M059J (cell line): ENCODE measurements around the gene CLSTN3. TPM values are rescaled to one million over a fixed set of nuclear protein-coding genes. Genes with fewer than 3 reads are reported as not detected.

Experiments
- DNase-seq: peaks from one replicate; pipeline ENCODE4 v3.0.0-alpha.2; 2012; ENCODE audit warnings: low read depth
- total RNA-seq: library from RNA; depleted of rRNA; stranded (reverse); fragments of >200 nt; shearing (Covaris generic); gene quantifications from 2 replicates; pipeline ENCODE4 v1.2.3, GENCODE V29; 2014; rRNA removed

CLSTN3 gene
- total RNA-seq, 1 experiment from 2014 or later, result 29.7 TPM

GRCh38 chr12:7188562-7189397 lies 58.6 kb downstream of the CLSTN3 start:
- peak; percentile 79 for DNase-seq

GRCh38 chr12:7189398-7190267 lies 59.5 kb downstream of the CLSTN3 start, which contains the start of gene PEX5:
PEX5 (plus strand) TSS chr12:7189686; CDS start chr12:7190378, 692 bp downstream.
- peak; percentile 90 for DNase-seq

- peak; percentile 19 for DNase-seq
These were observed 60.3 kb downstream of the CLSTN3 start for GRCh38 chr12:7190268-7191055.

GRCh38 chr12:7193674-7194073 lies 63.5 kb downstream of the CLSTN3 start:
- no peak for DNase-seq

GRCh38 chr12:7197841-7198240 lies 67.7 kb downstream of the CLSTN3 start:
- no peak for DNase-seq

GRCh38 chr12:7203109-7203508 lies 72.9 kb downstream of the CLSTN3 start:
- no peak for DNase-seq

- no peak for DNase-seq
These were observed 74.9 kb downstream of the CLSTN3 start for GRCh38 chr12:7205091-7205490.

GRCh38 chr12:7206691-7207090 lies 76.5 kb downstream of the CLSTN3 start:
- no peak for DNase-seq

GRCh38 chr12:7207866-7208625 lies 77.9 kb downstream of the CLSTN3 start:
- DNase-seq, result no peak

Other genes starting within 250 kb of the CLSTN3 start
- 3.6 and 11.0 TPM in 2 replicates for gene LRRC23, start 225.5 kb upstream of the CLSTN3 start, total RNA-seq
- 29.1 and 30.0 TPM in 2 replicates for gene ENO2, start 215.8 kb upstream of the CLSTN3 start, total RNA-seq
- 3.9 and 25.0 TPM in 2 replicates for gene ATN1, start 202.4 kb upstream of the CLSTN3 start, total RNA-seq
- gene RNU7-1, start 186.6 kb upstream of the CLSTN3 start, total RNA-seq, result not detected in 2 replicates
- gene C12orf57, start 186.3 kb upstream of the CLSTN3 start, total RNA-seq, result 192 and 242 TPM in 2 replicates
- 0.39 and 0.98 TPM in 2 replicates for gene PTPN6, start 179.0 kb upstream of the CLSTN3 start, total RNA-seq
- 203 and 222 TPM in 2 replicates for gene PHB2, start 159.7 kb upstream of the CLSTN3 start, total RNA-seq
- gene EMG1, start 159.5 kb upstream of the CLSTN3 start, total RNA-seq, result 42.9 and 52.9 TPM in 2 replicates
- gene LPCAT3, start 111.9 kb upstream of the CLSTN3 start, total RNA-seq, result 26.1 and 26.7 TPM in 2 replicates
- gene C1S, start 69.7 kb upstream of the CLSTN3 start, total RNA-seq, result 59.0 and 68.3 TPM in 2 replicates
- 88.8 and 112 TPM in 2 replicates for gene C1R, start 37.9 kb upstream of the CLSTN3 start, total RNA-seq
- gene C1RL, start 21.2 kb upstream of the CLSTN3 start, total RNA-seq, result 14.3 and 22.1 TPM in 2 replicates
- gene RBP5, start 1.5 kb upstream of the CLSTN3 start, total RNA-seq, result not detected in 2 replicates
- 13.9 and 18.0 TPM in 2 replicates for gene PEX5, start 59.3 kb downstream of the CLSTN3 start, total RNA-seq
- not detected in 2 replicates for gene ACSM4, start 173.7 kb downstream of the CLSTN3 start, total RNA-seq